CD4-positive, alpha-beta T cell treated with Interleukin-21 for 1 hour (primary cell): ENCODE data around the gene VCP.
"Not testable (repeated sequence)": the region's sequence is repeated elsewhere in the genome, so short reads cannot be mapped to it uniquely, and the experiment has no call there.

Source experiments
- DNase-seq: peaks from one replicate; pipeline ENCODE4 v3.0.0-alpha.2; 2020

VCP gene

GRCh38 chr9:35057271-35057620, 15.2 kb downstream of the VCP start:
- no peak for DNase-seq

GRCh38 chr9:35056571-35057270, 15.7 kb downstream of the VCP start:
- DNase-seq: no peak

DNA sequence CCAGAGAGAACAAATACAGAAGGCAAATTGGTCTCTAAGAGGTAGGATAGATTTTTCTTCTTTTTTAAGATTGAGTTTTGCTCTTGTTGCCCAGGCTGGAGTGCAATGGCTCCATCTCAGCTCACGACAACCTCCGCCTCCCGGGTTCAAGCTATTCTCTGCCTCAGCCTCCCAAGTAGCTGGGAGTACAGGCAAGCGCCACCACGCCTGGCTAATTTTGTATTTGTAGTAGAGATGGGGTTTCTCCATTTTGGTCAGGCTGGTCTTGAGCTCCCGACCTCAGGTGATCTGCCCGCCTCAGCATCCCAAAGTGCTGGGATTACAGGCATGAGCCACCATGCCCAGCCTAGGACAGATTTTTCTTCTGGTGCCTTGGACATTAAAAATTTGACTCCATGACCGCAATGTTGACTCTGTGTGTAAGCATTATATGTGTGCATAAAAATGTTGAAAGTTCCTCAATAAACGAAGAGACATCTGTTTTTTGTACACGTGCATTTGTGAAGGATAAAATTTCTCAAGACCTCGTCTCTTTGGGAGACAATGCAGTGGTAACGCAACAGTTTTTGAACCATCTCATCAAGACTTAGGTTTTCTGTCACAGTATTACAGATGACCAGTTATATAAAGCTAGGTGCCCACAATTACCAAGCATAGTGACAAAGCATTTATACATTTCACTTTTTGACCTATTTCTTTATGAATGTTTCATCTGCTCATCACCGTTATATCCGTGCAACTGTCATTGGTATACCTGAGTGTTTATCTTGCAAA, 17.4 kb downstream of the VCP start:
- no peak for DNase-seq

GRCh38 chr9:35054185-35054835, 18.1 kb downstream of the VCP start:
- DNase-seq: no peak

GRCh38 chr9:35051069-35051967, 21.1 kb downstream of the VCP start:
- peak; percentile 55 for DNase-seq

DNA sequence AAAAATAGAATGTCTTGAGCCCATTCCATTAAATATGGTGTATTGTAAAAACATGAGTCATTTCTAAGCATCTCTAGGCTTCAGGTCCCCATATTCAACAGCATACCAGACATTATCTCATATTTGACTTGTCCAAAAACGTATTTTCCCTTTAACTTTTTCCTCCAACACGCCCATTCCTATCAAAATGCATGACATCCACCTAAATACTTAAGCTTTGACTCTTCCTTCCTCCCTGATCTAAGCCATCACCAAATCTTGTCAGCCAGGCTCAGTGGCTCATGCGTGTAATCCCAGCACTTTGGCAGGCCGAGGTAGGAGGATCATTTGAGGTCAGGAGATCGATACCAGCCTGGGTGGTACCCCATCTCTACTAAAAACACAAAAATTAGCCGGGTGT, 23.9 kb downstream of the VCP start:
- no peak for DNase-seq

GRCh38 chr9:35044071-35044470, 28.4 kb downstream of the VCP start:
- no peak for DNase-seq

DNA sequence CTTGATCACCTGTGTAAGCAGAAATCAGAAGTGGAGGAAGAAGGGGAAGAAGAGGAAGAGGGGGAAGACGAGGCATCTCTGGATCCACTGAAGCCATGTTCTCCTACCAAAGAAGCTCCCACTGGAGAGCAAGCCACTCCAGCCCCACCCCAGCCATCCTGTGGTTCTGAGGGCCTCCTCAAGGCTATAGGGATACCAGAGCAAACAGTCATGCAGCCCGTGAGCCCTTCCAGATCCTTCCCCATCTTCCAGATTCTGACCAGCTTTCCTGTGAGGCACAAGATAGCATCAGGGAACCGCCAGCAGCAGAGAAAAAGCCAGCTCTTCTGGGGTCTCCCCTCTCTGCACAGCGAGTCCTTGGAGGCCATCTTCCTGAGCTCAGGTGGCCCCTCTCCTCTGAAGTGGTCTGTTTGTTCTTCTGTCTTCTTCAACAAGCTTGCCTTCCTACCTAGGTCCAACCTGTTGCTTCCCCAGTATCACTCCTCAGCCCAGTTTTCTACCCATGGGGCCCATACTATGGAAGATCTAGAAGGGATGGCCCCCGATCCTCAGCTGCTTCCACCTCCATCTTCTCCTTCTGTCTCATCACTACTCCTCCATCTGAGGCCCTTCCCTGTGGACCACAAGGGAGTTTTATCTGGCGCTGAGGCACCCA, 29.4 kb downstream of the VCP start:
- DNase-seq: no peak

DNA sequence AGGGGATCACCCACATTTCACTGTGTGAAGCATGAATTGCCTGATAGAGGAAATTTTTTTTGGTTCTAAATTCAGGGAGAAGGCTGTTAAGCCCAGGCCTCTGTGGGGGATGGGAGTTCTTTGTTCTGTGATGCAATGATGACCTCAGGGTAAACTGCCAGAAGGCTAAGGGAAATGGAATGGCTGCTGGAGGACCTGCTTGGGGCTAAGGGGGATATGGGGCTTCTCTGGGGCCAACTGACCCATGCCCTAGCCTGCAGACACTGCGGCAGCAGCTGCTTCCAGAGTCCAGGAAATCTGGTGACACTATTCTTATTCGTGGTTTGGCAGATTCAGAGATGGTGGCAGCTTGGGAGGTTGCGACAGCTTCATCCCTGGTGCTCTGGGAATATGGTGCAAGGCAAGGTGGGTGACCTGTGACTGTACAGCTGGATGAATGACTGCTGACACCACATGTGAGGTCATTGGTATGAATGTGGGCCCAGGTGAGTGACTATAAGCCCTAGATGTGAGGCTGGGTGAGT, 30.3 kb downstream of the VCP start:
- DNase-seq: no peak

GRCh38 chr9:35035851-35036701, 36.3 kb downstream of the VCP start:
- peak; percentile 46 for DNase-seq

DNA sequence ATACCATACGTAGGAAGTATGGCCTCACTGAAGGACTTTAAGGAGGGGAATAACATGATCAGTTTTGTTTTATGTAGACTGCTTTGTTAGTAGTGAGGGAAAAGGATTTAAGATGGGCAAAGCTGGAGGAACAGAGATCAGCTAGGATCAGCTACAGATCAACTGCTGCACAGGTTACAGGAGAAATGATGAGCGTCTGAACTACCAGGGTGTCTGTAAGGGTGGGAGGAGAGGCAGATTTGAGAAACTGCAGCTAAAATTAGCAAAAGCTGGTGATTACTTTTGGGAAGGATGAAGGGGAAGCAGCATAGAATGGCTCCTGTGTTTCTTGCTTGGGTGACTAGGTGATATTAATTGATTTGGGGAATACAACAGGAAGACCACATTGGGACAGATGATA, 39.3 kb downstream of the VCP start:
- no peak for DNase-seq

GRCh38 chr9:35029852-35030251, 42.6 kb downstream of the VCP start:
- DNase-seq: no peak

- no peak for DNase-seq
Observed at GRCh38 chr9:35029241-35029640, 43.2 kb downstream of the VCP start.

DNA sequence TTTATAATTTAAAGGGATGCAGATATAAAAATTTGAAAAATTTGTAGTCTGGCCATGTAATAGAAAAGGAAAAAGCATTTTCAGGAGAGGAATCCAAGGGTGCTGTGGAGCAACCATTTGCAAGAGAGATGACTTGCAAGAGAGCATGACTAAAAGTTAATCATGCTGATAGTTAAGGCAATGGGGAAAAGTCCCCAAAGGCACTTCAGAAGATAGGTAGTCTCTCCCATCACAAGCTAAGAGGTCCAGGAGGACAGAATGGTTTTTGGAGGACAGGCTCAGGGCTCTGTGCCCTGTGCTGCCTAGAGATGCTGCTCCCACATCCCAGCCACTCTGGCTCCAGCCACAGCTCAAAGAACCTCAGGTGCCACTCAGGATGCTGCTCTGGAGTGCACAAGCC, 44.1 kb downstream of the VCP start:
- DNase-seq: no peak

DNA sequence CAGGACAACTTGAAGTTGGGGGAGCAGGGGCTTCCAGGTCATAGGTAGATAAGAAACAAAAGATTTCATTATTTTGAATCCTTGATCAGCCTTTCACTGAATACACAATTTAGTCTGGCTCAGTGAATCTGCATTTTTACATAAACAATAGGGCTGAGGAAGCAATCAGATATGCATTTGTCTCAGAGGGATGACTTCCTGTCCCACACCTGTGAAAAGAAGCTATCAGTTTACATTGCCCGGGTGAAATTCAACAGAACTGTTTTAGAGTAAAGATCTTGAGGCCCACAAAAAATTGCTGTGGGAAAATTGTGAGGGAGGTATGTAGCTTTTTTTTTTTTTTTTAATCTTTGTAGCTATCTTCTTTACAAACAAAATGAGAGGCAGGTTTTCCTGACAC, 44.6 kb downstream of the VCP start:
- DNase-seq: no peak

DNA sequence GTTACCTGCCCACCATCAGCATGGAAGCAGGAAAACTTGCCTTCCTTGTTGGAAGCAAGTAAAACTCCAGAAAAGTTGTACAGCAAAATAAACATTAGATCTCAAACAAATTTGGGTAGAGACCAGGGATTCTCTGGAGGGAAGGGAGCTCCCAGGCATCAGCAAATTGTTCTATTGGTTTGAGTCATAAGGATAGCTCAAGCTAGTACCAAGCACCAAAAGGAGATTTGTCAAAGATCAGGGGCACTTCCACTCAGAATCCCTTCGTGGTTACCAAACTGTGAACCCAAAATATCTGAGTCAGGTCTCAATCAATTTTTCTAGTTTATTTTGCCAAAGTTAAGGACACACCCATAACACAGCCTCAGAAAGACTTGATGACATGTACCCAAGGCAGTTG, 45.1 kb downstream of the VCP start:
- no peak for DNase-seq

GRCh38 chr9:35026671-35027070, 45.8 kb downstream of the VCP start:
- DNase-seq: no peak

GRCh38 chr9:35023443-35023842, 49.0 kb downstream of the VCP start:
- DNase-seq: not testable (repeated sequence)

GRCh38 chr9:35014517-35014916, 57.9 kb downstream of the VCP start:
- no peak for DNase-seq

DNA sequence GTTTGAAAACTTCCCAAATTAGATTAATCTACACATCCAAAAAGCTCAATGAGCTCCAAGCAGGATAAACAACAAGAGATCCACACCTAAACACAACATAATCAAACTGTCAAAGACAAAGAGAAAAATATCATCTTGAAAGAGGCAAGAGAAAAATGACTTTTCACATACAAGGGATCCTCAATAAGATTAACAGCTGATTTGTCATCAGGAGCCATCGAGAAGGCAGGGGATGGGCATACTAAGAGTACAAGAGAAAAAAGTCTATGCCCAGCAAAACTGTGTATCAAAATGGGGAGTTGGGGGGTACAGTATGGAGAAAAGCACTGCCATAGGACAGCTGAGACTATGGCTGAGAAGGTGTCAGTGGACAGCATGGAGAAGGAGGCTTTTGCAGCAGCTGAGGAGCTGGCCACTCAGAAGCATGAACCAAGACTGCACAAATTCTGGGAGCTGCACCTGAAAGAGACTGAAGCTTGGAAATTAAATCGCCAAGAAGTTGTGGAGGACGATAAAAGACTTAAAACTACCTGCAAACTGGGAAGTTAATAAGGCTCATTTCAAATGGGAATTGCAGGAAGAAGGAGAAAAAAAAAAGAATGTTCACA, 62.0 kb downstream of the VCP start:
- no peak for DNase-seq
